PC-9 (cell line): ENCODE data around the gene NLGN1. TPM values are rescaled to one million over a fixed set of nuclear protein-coding genes. Genes with fewer than 3 reads are reported as not detected.
"Not testable (repeated sequence)": the region's sequence is repeated elsewhere in the genome, so short reads cannot be mapped to it uniquely, and the experiment has no call there.

ENCODE experiments used
- BruUV-seq: library from RNA; stranded (reverse); fragments of 400-500 nt; replicated peaks from 2 replicates; lab custom pipeline; 2021; lab: Mats Ljungman, UMichigan
- CTCF ChIA-PET: fragments of 300-600 bp; sonication (Branson Sonifier 250); formaldehyde crosslinking; loops from one replicate; lab custom pipeline; 2022; ENCODE audit warnings: antibody characterized with exemption; lab: Charles Lee
- POLR2A ChIA-PET: fragments of 300-600 bp; sonication (Branson Sonifier 250); formaldehyde crosslinking; loops from one replicate; lab custom pipeline; 2022; ENCODE audit warnings: antibody characterized with exemption; ENCODE audit not compliant: unreplicated experiment; lab: Charles Lee
- DNase-seq, 2 experiments: peaks; one replicate each; pipeline versions ENCODE4 v3.0.0 to v3.0.0-alpha.2; 2015 to 2022; ENCODE audit warnings: mixed read lengths in 1 of 2
- H2AFZ ChIP-seq: fragments of 200-600 bp; sonication (generic); 2 replicates; pipeline ENCODE4 v1.8.1; 2017; ENCODE audit warnings: antibody characterized with exemption
- H3F3A ChIP-seq: fragments of 200-600 bp; sonication (generic); 2 replicates; pipeline ENCODE4 v1.8.1; 2017; ENCODE audit warnings: antibody characterized with exemption, mild to moderate bottlenecking, low read depth; ENCODE audit not compliant: insufficient read depth
- H3K27ac ChIP-seq: fragments of 200-600 bp; sonication (generic); 2 replicates; pipeline ENCODE4 v1.6.1; 2016; ENCODE audit warnings: mixed run types
- H3K27me3 ChIP-seq: fragments of 200-600 bp; sonication (generic); 2 replicates; pipeline ENCODE4 v1.6.1; 2016; ENCODE audit warnings: low read depth, mixed run types; ENCODE audit not compliant: insufficient read depth
- H3K36me3 ChIP-seq: fragments of 200-600 bp; sonication (generic); 2 replicates; pipeline ENCODE4 v1.6.1; 2016; ENCODE audit warnings: low read depth, mixed run types
- H3K4me1 ChIP-seq: fragments of 200-600 bp; sonication (generic); replicated peaks from 2 replicates; pipeline ENCODE4 v1.6.1; 2016; ENCODE audit warnings: mixed run types; ENCODE audit not compliant: insufficient read depth
- H3K4me2 ChIP-seq: fragments of 200-600 bp; sonication (generic); 2 replicates; pipeline ENCODE4 v1.6.1; 2017; ENCODE audit warnings: mixed run types
- H3K4me3 ChIP-seq: fragments of 200-600 bp; sonication (generic); 2 replicates; pipeline ENCODE4 v1.6.1; 2016; ENCODE audit warnings: mixed run types
- H3K79me2 ChIP-seq: fragments of 200-600 bp; sonication (generic); 2 replicates; pipeline ENCODE4 v1.6.1; 2017; ENCODE audit warnings: low read depth, mixed run types
- H3K9me2 ChIP-seq: fragments of 200-600 bp; sonication (generic); 2 replicates; pipeline ENCODE4 v1.8.1; 2017; ENCODE audit warnings: mild to moderate bottlenecking; ENCODE audit not compliant: insufficient read depth
- H3K9me3 ChIP-seq: fragments of 200-600 bp; sonication (generic); 2 replicates; pipeline ENCODE4 v1.8.1; 2016; ENCODE audit warnings: low read depth; ENCODE audit not compliant: insufficient read depth
- H4K20me1 ChIP-seq: fragments of 200-600 bp; sonication (generic); 2 replicates; pipeline ENCODE4 v1.8.1; 2017; ENCODE audit not compliant: insufficient read depth
- CTCF ChIP-seq: fragments of 200-600 bp; sonication (generic); conservative IDR thresholded peaks from 2 replicates; pipeline ENCODE4 v1.6.1; 2017; ENCODE audit warnings: mixed run types, antibody characterized with exemption, mild to moderate bottlenecking, moderate library complexity
- EZH2 ChIP-seq: fragments of 200-600 bp; sonication (generic); IDR thresholded peaks from 2 replicates; pipeline ENCODE4 v1.8.0; 2017; ENCODE audit warnings: antibody characterized with exemption, low read depth
- intact Hi-C: fragments of 100-400 bp; cut with micrococcal nuclease; formaldehyde crosslinking; loops from one replicate; pipeline ENCODE4 v1.10.0; 2022; ENCODE audit not compliant: unreplicated experiment
- total RNA-seq: library from RNA; stranded (reverse); gene quantifications from 2 replicates; pipeline ENCODE4 v1.2.3, GENCODE V29; 2021

The NLGN1 gene
- total RNA-seq, 1 experiment from 2014 or later: 1.4 TPM

GRCh38 chr3:173538410-173538809, 140.9 kb downstream of the NLGN1 start:
- Histone ChIP-seq H3K27ac (no peak overlapping the region), H3K9me3 (0 out of 2 replicates have a peak, but pooled peaks cover 2% of the 10 kb centered on the region), H2AFZ (no peak overlapping the region), H3K4me2 (no peak overlapping the region), H3K4me1 (no peaks in the 10 kb centered on the region), H3F3A (no peaks in the 10 kb centered on the region), H3K4me3 (no peak overlapping the region), H4K20me1 (no peaks in the 10 kb centered on the region; the same call in 1 of the 2 replicates), H3K9me2 (no peaks in the 10 kb centered on the region), H3K27me3 (no peaks in the 10 kb centered on the region), H3K79me2 (no peaks in the 10 kb centered on the region), H3K36me3 (no peaks in the 10 kb centered on the region)
- CTCF ChIA-PET: no interaction called here
- POLR2A ChIA-PET: no interaction called here
- intact Hi-C loops: no loop called here
- no TSS peak for BruUV-seq
- DNase-seq: no peak
- no peak for TF ChIP-seq CTCF
- TF ChIP-seq EZH2: no peak

GRCh38 chr3:173545590-173545989, 148.0 kb downstream of the NLGN1 start:
- BruUV-seq, H3K4me2 ChIP-seq, H3K9me3 ChIP-seq, H3K9me2 ChIP-seq, POLR2A ChIA-PET, H4K20me1 ChIP-seq, intact Hi-C loops, H3K36me3 ChIP-seq, CTCF ChIA-PET, H2AFZ ChIP-seq, H3F3A ChIP-seq, H3K79me2 ChIP-seq, H3K27ac ChIP-seq, H3K27me3 ChIP-seq, H3K4me1 ChIP-seq, DNase-seq, H3K4me3 ChIP-seq: not testable (repeated sequence)

GRCh38 chr3:173547070-173547469, 149.5 kb downstream of the NLGN1 start:
- no peaks in the 10 kb centered on the region for H3K79me2 ChIP-seq
- no peak overlapping the region for H3K4me2 ChIP-seq
- H3K4me3 ChIP-seq: no peak overlapping the region
- TF ChIP-seq EZH2 (no peak), CTCF (no peak)
- POLR2A ChIA-PET: no interaction called here
- no peaks in the 10 kb centered on the region for H4K20me1 ChIP-seq
- H3K4me1 ChIP-seq: no peaks in the 10 kb centered on the region
- H3F3A ChIP-seq: no peaks in the 10 kb centered on the region
- H3K27ac ChIP-seq: no peak overlapping the region
- no peaks in the 10 kb centered on the region for H3K9me2 ChIP-seq
- no peak overlapping the region for H2AFZ ChIP-seq
- no TSS peak for BruUV-seq
- H3K9me3 ChIP-seq: no peaks in the 10 kb centered on the region
- peak in 1 of 2 experiments; percentile 10 for DNase-seq
- H3K36me3 ChIP-seq: no peaks in the 10 kb centered on the region
- intact Hi-C loops: no loop called here
- CTCF ChIA-PET: no interaction called here
- no peaks in the 10 kb centered on the region for H3K27me3 ChIP-seq

- Histone ChIP-seq H4K20me1 (no peaks in the 10 kb centered on the region), H3K36me3 (no peaks in the 10 kb centered on the region), H3K9me3 (no peaks in the 10 kb centered on the region), H3K79me2 (no peaks in the 10 kb centered on the region), H3K4me2 (peak overlapping the region; percentile 20; the same call in 1 of the 2 replicates), H3K9me2 (no peaks in the 10 kb centered on the region), H3K27me3 (no peaks in the 10 kb centered on the region), H3K4me1 (no peaks in the 10 kb centered on the region), H2AFZ (no peak overlapping the region), H3K4me3 (no peak overlapping the region), H3F3A (no peaks in the 10 kb centered on the region), H3K27ac (no peak overlapping the region)
- TF ChIP-seq EZH2 (no peak), CTCF (no peak)
- POLR2A ChIA-PET: no interaction called here
- CTCF ChIA-PET: no interaction called here
- intact Hi-C loops: no loop called here
- DNase-seq: no peak
- no TSS peak for BruUV-seq
Measured at GRCh38 chr3:173548261-173548660, 150.7 kb downstream of the NLGN1 start.
